C4-2B (cell line): Measurements from ENCODE around the gene EVA1B.

Source experiments
- H3K27ac ChIP-seq: fragments of 450-650 bp; 2 replicates; pipeline ENCODE4 v1.5.1; 2017
- ZFX ChIP-seq: fragments of 450-650 bp; IDR thresholded peaks from 2 replicates; pipeline ENCODE4 v1.6.1; 2017
- TF ChIP-seq, protein P1 (sequence below): fragments of 450-650 bp; conservative IDR thresholded peaks from 2 replicates; pipeline ENCODE4 v1.5.1; 2017; ENCODE audit warnings: mild to moderate bottlenecking

The EVA1B gene

DNA sequence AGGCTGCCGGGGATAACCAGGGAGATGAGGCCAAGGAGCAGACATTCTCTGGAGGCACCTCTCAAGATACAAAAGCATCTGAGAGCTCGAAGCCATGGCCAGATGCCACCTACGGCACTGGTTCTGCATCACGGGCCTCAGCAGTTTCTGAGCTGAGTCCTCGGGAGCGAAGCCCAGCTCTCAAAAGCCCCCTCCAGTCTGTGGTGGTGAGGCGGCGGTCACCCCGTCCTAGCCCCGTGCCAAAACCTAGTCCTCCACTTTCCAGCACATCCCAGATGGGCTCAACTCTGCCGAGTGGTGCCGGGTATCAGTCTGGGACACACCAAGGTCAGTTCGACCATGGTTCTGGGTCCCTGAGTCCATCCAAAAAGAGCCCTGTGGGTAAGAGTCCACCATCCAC lies 36.6 kb downstream of the EVA1B start:
- TF ChIP-seq, protein P1, sequence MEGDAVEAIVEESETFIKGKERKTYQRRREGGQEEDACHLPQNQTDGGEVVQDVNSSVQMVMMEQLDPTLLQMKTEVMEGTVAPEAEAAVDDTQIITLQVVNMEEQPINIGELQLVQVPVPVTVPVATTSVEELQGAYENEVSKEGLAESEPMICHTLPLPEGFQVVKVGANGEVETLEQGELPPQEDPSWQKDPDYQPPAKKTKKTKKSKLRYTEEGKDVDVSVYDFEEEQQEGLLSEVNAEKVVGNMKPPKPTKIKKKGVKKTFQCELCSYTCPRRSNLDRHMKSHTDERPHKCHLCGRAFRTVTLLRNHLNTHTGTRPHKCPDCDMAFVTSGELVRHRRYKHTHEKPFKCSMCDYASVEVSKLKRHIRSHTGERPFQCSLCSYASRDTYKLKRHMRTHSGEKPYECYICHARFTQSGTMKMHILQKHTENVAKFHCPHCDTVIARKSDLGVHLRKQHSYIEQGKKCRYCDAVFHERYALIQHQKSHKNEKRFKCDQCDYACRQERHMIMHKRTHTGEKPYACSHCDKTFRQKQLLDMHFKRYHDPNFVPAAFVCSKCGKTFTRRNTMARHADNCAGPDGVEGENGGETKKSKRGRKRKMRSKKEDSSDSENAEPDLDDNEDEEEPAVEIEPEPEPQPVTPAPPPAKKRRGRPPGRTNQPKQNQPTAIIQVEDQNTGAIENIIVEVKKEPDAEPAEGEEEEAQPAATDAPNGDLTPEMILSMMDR = no peak
- TF ChIP-seq ZFX = no peak
- no peak overlapping the region for H3K27ac ChIP-seq

DNA sequence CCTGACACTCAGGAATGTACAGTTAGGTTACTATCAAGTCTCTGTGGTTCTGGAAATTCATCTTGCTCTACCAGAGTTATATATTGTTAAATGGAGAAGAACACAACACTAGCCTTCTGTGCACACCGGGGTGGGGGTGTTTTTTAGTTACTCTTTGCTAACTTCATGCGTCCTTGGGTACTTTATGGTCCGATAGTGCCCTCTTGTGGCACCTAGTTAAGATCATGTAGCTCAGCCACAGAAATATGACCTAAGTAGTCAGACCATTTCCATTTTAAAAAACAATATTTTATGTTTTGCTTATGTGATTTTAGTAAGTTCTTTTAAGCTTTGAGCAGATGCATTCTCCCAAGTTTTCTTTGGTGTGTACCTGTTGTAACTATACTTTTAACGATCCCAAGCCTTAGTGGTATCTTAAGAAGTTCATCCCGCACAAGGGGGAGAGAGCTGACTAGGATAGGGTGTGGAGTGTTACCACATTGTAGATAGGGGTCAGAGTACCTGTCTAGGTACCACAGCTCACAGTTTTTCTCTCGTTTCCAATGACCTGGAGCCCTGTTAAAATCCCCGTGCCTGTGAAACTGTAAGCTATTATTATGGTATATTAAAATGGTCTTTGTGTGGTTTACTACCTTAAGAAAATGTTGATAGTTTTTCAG lies 37.9 kb downstream of the EVA1B start:
- TF ChIP-seq, protein P1 = peak; percentile 88
- TF ChIP-seq ZFX = no peak
- H3K27ac ChIP-seq = no peak overlapping the region; the same call in 1 of the 2 replicates

DNA sequence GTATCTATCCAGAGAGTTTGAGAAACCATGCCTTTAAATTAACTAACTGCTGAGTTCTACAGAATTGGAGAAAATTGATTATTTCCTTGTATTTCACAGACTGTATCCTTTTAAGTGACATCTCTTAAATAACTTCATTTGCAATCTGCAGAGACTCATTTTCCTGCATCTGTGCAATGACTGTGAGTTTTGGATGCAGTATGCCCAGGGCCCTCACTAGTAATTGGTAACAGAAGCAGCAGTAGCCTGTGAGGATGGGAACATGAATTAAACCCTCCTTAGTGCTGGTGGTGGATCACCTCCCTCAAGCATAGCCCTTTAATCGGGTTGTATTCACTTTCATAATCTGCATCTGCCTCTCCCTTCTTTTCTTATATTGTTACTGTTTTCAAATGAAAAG lies 38.9 kb downstream of the EVA1B start:
- TF ChIP-seq ZFX = no peak
- TF ChIP-seq, protein P1 = no peak

DNA sequence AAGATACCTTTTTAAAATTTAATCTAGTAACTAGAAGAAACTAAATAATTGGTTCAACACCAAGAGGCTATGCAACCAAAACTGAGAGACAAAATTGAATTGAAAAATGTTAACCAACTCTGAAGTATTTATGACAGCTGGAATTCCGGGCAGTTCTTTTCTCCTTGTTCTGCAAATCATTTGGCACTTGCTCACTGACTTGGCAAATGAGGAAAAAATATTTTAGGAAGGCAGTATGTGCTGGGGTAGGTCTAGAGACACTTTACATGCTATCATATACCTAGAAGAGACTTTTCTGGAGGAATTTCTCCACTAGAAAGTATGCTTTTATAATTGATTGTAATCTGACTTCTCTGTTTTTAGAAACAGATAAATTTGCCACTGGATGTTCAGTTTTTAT lies 39.4 kb downstream of the EVA1B start:
- TF ChIP-seq, protein P1 = no peak
- no peak for TF ChIP-seq ZFX
- H3K27ac ChIP-seq = no peak overlapping the region

More for the DNA sequence above, 38.9 kb downstream of the EVA1B start:
- no peak overlapping the region; the same call in 1 of the 2 replicates for H3K27ac ChIP-seq

DNA sequence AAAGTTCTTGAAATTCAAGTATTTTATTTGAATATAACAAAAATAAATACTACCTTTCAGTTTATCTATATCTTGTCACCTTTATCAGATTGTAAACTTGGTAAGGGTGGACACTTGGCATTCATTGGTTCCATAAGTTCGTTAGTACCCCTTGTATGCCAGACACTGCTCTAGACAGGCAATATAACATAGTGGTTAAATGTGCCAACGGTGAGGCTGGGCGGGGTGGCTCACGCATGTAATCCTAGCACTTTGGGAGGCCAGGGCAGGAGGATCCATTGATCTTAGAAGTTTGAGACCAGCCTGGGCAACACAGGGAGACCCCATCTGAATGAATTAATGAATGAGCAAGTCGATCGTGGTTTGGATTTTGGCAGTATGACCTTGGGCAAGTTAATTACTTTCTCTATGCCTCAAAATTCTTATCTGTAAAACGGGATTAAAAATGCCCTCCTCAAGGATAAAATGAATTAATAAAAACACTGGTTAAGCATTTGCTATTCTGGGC lies 43.6 kb downstream of the EVA1B start:
- 0 out of 2 replicates have a peak overlapping the region, but pooled peaks have one; percentile 30 for H3K27ac ChIP-seq
- TF ChIP-seq ZFX = no peak
- TF ChIP-seq, protein P1 = no peak

DNA sequence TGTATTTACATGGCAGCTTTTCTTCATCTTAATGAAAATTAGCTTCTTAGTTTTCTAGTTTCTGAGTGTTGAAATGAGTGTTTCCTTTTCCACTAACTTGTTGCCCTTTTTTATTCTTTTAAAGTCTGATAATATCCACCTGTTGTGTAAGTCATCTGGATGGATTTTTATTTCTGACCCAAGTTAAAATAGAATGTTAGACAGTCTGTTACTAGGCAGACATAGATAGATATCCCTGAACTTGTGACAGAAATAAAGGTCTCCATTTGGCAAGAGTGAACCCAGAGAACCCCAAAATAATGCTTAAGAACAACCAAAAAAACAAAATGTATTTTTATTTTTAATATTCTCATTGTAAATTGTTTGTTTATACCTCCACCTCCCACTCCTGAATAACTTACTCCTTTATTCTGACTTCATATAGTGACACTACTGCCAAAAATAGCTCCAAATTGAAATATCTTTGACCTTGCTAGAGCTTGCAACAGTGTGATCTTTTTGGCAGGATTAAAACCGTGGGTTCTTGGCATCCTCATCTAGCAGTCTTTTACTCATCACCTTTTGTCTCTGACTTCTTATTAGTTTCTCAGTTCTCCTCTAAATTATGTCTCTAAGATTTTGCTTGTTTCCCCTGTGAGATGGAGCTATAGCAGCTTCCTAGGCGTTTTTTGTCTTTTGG lies 44.2 kb downstream of the EVA1B start:
- H3K27ac ChIP-seq = no peak overlapping the region
- TF ChIP-seq, protein P1 = no peak

DNA sequence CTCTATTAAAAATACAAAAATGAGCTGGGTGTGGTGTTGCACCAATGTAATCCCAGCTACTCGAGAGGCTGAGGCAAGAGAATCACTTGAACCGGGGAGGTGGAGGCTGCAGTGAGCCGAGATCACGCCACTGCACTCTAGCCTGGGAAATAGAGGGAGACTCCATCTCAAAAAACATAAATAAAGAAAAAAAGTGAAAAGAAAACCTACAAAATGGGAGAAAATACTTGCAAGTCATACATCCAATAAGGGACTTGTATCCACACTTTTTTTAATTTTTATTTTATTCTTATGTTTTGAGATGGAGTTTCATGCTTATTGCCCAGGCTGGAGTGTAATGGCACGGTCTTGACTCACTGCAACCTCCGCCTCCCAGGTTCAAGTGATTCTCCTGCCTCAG lies 46.8 kb downstream of the EVA1B start:
- no peak overlapping the region for H3K27ac ChIP-seq

More for the DNA sequence above, 46.8 kb downstream of the EVA1B start:
- TF ChIP-seq, protein P1 = no peak
- no peak for TF ChIP-seq ZFX
